ENCODE data around the gene NEK10. TPM values are rescaled to one million over a fixed set of nuclear protein-coding genes. Genes with fewer than 3 reads are reported as not detected.

Gene NEK10
- total RNA-seq, 1 experiment from 2014 or later = 0.66 TPM

GRCh38 chr3:27324686-27325085 is 44.5 kb downstream of the NEK10 start:
- no peak for TF ChIP-seq CTCF (conservative IDR thresholded peaks at IDR 0.05)
- WGBS (ENCODE audit: extremely low coverage, insufficient read length, low lambda C conversion rate) = no CpG with 5 or more reads among the region's 2 CpGs
- H3K4me3 Mint-ChIP-seq = no peak overlapping the region

More at GRCh38 chr3:27324686-27325085, 44.5 kb downstream of the NEK10 start:
- Histone ChIP-seq H3K4ac (ENCODE audit: low read depth, low read length) (no peak overlapping the region), H3K14ac (ENCODE audit: insufficient read depth, low read length) (no peak overlapping the region), H2BK15ac (ENCODE audit: low read depth, low read length) (no peak overlapping the region), H2AK5ac (ENCODE audit: insufficient read length, low read length) (no peak overlapping the region), H3K9ac (ENCODE audit: extremely low read depth, insufficient read length, low read length) (no peak overlapping the region), H4K8ac (replicated peaks; ENCODE audit: insufficient read length, low read depth, low read length) (no peak overlapping the region), H3K23me2 (ENCODE audit: insufficient read length, low read depth, low read length, poor library complexity, severe bottlenecking) (no peaks in the 10 kb centered on the region), H4K5ac (ENCODE audit: insufficient read length, low read depth, low read length) (no peak overlapping the region), H2BK120ac (ENCODE audit: low read depth, low read length, poor library complexity, severe bottlenecking) (no peak overlapping the region), H3K18ac (ENCODE audit: insufficient read length, low read depth, low read length) (no peak overlapping the region), H3K4me2 (ENCODE audit: insufficient read depth, insufficient read length, low read length) (no peak overlapping the region), H2BK5ac (ENCODE audit: insufficient read length, low read length) (no peak overlapping the region), H3K4me1 (ENCODE audit: insufficient read depth, low read length) (no peaks in the 10 kb centered on the region), H2AFZ (ENCODE audit: low read length) (no peak overlapping the region), H3K79me2 (ENCODE audit: insufficient read depth, low read length) (no peaks in the 10 kb centered on the region), H3K23ac (ENCODE audit: insufficient read length, low read depth, low read length) (no peak overlapping the region), H2BK20ac (ENCODE audit: low read depth, low read length, poor library complexity, severe bottlenecking) (no peak overlapping the region), H3K27me3 (ENCODE audit: insufficient read depth, low read length) (no peaks in the 10 kb centered on the region), H3K9me3 (ENCODE audit: control insufficient read depth, low read depth, low read length) (no peaks in the 10 kb centered on the region), H4K20me1 (ENCODE audit: control insufficient read depth, insufficient read depth, insufficient read length) (no peaks in the 10 kb centered on the region), H3K27ac (ENCODE audit: insufficient read length, low read depth, low read length) (no peak overlapping the region), H3T11ph (ENCODE audit: low read length) (no peak overlapping the region), H2BK12ac (ENCODE audit: insufficient read length, low read depth, low read length) (no peak overlapping the region), H3K56ac (ENCODE audit: insufficient read length, low read depth, low read length) (no peak overlapping the region), H3K79me1 (ENCODE audit: insufficient read depth, low read depth, low read length, poor library complexity, severe bottlenecking) (no peaks in the 10 kb centered on the region), H4K91ac (ENCODE audit: insufficient read length, low read depth, low read length) (no peak overlapping the region)
- H3K27me3 Mint-ChIP-seq (ENCODE audit: low read depth) = no peaks in the 10 kb centered on the region
- no peak for DNase-seq
- peaks cover 0 to 9% (median 4%) of the 10 kb centered on the region in 3 experiments; a peak in 1 of 7 replicates for H3K36me3 Mint-ChIP-seq (ENCODE audit: insufficient read depth in 1 of 3, low read depth in 3 of 3)
- peaks cover 6% of the 10 kb centered on the region in 2 experiments; a peak in 4 of 5 replicates for H3K9me3 Mint-ChIP-seq
- no peaks in the 10 kb centered on the region for H3K4me1 Mint-ChIP-seq
- no peak overlapping the region for H3K27ac Mint-ChIP-seq

All from H9 (cell line).